ENCODE results near the gene SLC27A1. TPM values are rescaled to one million over a fixed set of nuclear protein-coding genes. Genes with fewer than 3 reads are reported as not detected.

SLC27A1 gene
- total and polyA plus RNA-seq, 10 of the 15 experiments (the other 5 are each of a cell fraction or from before 2014, with no cell fraction given), result 0.11 to 2.3 (median 1.2) TPM

- RAD21 ChIA-PET (ENCODE audit: unreplicated experiment), result no interaction called here
- Histone ChIP-seq H3K27ac (ENCODE audit: control insufficient read depth, insufficient read depth) (no peak overlapping the region), H3K4me2 (ENCODE audit: control insufficient read depth, insufficient read depth) (no peak overlapping the region), H3K27me3 (replicated peaks in 1 of 2; ENCODE audit: control insufficient read depth in 2 of 2, insufficient read depth in 2 of 2, low read length in 1 of 2) (no peaks in the 10 kb centered on the region), H3K4me1 (ENCODE audit: control insufficient read depth, insufficient read depth, low read length) (peaks cover 13% of the 10 kb centered on the region), H2AFZ (ENCODE audit: control insufficient read depth, low read depth, low read length) (no peak overlapping the region), H3K79me2 (ENCODE audit: control insufficient read depth, insufficient read depth, low read length) (no peaks in the 10 kb centered on the region), H3K9ac (ENCODE audit: control insufficient read depth, insufficient read depth, low read length) (no peak overlapping the region), H3K9me3 (replicated peaks; ENCODE audit: control insufficient read depth, insufficient read depth, low read length) (no peaks in the 10 kb centered on the region; the same call in 2 of the 3 replicates), H3K4me3 (no peak overlapping the region), H4K20me1 (ENCODE audit: control insufficient read depth, insufficient read depth) (peaks cover 2% of the 10 kb centered on the region), H3K36me3 (ENCODE audit: control insufficient read depth in 2 of 2, insufficient read depth in 2 of 2, low read length in 1 of 2) (no peaks in the 10 kb centered on the region)
- FAIRE-seq, result no peak
- intact Hi-C loops (cut with micrococcal nuclease; ENCODE audit: unreplicated experiment) (loop anchor here (5.0 kb wide), 1 partner anchor 72 kb away; no protein-coding TSS in a partner anchor), in situ Hi-C loops (cut with MboI) (no loop called here)
- CTCF ChIA-PET, result interaction anchor here (1.6 kb wide), 1 partner anchor 87 kb away, joined by 4 read pairs; no protein-coding TSS in a partner anchor
- SMC1A ChIA-PET (ENCODE audit: uncharacterized antibody, unreplicated experiment), result no interaction called here
- TF ChIP-seq NKRF (conservative IDR thresholded peaks at IDR 0.05) (no peak), TAF1 (IDR thresholded peaks at IDR 0.05; ENCODE audit: borderline replicate concordance, low read depth, low read length) (no peak), EED (IDR thresholded peaks at IDR 0.05; ENCODE audit: low read depth) (no peak), TBL1XR1 (IDR thresholded peaks at IDR 0.05; ENCODE audit: low read depth, low read length) (no peak), ZNF207 (IDR thresholded peaks at IDR 0.05; ENCODE audit: borderline replicate concordance) (no peak), ZNF24 (IDR thresholded peaks at IDR 0.05) (no peak), CBFB (IDR thresholded peaks at IDR 0.05; ENCODE audit: low read depth) (no peak), PAX5 (IDR thresholded peaks at IDR 0.05; ENCODE audit: borderline replicate concordance, low read depth, low read length) (no peak)
- TF ChIP-seq, protein P1, sequence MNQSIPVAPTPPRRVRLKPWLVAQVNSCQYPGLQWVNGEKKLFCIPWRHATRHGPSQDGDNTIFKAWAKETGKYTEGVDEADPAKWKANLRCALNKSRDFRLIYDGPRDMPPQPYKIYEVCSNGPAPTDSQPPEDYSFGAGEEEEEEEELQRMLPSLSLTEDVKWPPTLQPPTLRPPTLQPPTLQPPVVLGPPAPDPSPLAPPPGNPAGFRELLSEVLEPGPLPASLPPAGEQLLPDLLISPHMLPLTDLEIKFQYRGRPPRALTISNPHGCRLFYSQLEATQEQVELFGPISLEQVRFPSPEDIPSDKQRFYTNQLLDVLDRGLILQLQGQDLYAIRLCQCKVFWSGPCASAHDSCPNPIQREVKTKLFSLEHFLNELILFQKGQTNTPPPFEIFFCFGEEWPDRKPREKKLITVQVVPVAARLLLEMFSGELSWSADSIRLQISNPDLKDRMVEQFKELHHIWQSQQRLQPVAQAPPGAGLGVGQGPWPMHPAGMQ (IDR thresholded peaks at IDR 0.05; ENCODE audit: borderline replicate concordance), result no peak
- 67% methylated on average over 21 of the region's 21 CpGs for WGBS (ENCODE audit: insufficient coverage, insufficient replicate concordance, low lambda C conversion rate, missing lambda C conversion rate)
- no peak for ATAC-seq
- POLR2A ChIA-PET, result no interaction called here
- no TSS peak for BruUV-seq (replicated peaks)
- no peak for DNase-seq (ENCODE audit: low read depth, low spot score)
These were observed 29.5 kb downstream of the SLC27A1 start for GRCh38 chr19:17499648-17500446.
